PC-3 (cell line): Measurements from ENCODE around the gene CEP83. TPM values are rescaled to one million over a fixed set of nuclear protein-coding genes. Genes with fewer than 3 reads are reported as not detected.

Experiments
- ATAC-seq: fragments of 200-7000 bp; cut with Tn5 transposase; 2 replicates; pipeline ENCODE4 v1.9.1; 2020; ENCODE audit warnings: mild to moderate bottlenecking, moderate library complexity
- BruUV-seq: library from RNA; stranded (reverse); fragments of 400-500 nt; replicated peaks from 2 replicates; lab custom pipeline; 2021; lab: Mats Ljungman, UMichigan
- CTCF ChIA-PET: fragments of 300-600 bp; sonication (Branson Sonifier 250); formaldehyde crosslinking; loops from one replicate; lab custom pipeline; 2022; ENCODE audit warnings: antibody characterized with exemption; lab: Charles Lee
- POLR2A ChIA-PET: fragments of 300-600 bp; sonication (Branson Sonifier 250); formaldehyde crosslinking; loops from one replicate; lab custom pipeline; 2022; ENCODE audit warnings: antibody characterized with exemption; ENCODE audit not compliant: unreplicated experiment; lab: Charles Lee
- DNase-seq: peaks from one replicate; pipeline ENCODE4 v3.0.0-alpha.2; 2015
- H2AFZ ChIP-seq: fragments of 300-600 bp; sonication (generic); 2 replicates; pipeline ENCODE4 v1.6.0; 2016; ENCODE audit warnings: antibody characterized with exemption, low read length
- H3F3A ChIP-seq: fragments of 300-600 bp; sonication (generic); one replicate; pipeline ENCODE4 v1.6.0; 2017; ENCODE audit warnings: antibody characterized with exemption, low read length, control low read depth, mild to moderate bottlenecking; ENCODE audit not compliant: unreplicated experiment
- H3K27ac ChIP-seq: fragments of 300-600 bp; sonication (generic); 2 replicates; pipeline ENCODE4 v1.5.1; 2016; ENCODE audit warnings: mild to moderate bottlenecking, low read length
- H3K27me3 ChIP-seq: fragments of 300-600 bp; sonication (generic); 2 replicates; pipeline ENCODE4 v1.6.1; 2016; ENCODE audit warnings: low read length, mixed read lengths
- H3K36me3 ChIP-seq: fragments of 300-600 bp; sonication (generic); 2 replicates; pipeline ENCODE4 v1.6.1; 2016; ENCODE audit warnings: low read depth, mixed run types, low read length, mixed read lengths
- H3K4me1 ChIP-seq: fragments of 300-600 bp; sonication (generic); 2 replicates; pipeline ENCODE4 v1.5.1; 2016; ENCODE audit warnings: low read length; ENCODE audit not compliant: insufficient read depth
- H3K4me2 ChIP-seq: fragments of 300-600 bp; sonication (generic); 2 replicates; pipeline ENCODE4 v1.6.0; 2016; ENCODE audit warnings: low read length
- H3K4me3 ChIP-seq: fragments of 300-600 bp; sonication (generic); 2 replicates; pipeline ENCODE4 v1.5.1; 2016; ENCODE audit warnings: mild to moderate bottlenecking, low read length, mixed read lengths
- H3K79me2 ChIP-seq: fragments of 300-600 bp; sonication (generic); 2 replicates; pipeline ENCODE4 v1.6.1; 2017; ENCODE audit warnings: low read length, mixed read lengths
- H3K9ac ChIP-seq: fragments of 300-600 bp; sonication (generic); 2 replicates; pipeline ENCODE4 v1.6.0; 2016; ENCODE audit warnings: mild to moderate bottlenecking, low read length
- H3K9me2 ChIP-seq: fragments of 300-600 bp; sonication (generic); replicated peaks from 2 replicates; pipeline ENCODE4 v1.6.1; 2016; ENCODE audit warnings: mixed run types, low read length, mixed read lengths
- H3K9me3 ChIP-seq: fragments of 300-600 bp; sonication (generic); 2 replicates; pipeline ENCODE4 v1.6.1; 2016; ENCODE audit warnings: low read length, mixed read lengths
- H4K20me1 ChIP-seq: fragments of 300-600 bp; sonication (generic); 2 replicates; pipeline ENCODE4 v1.6.1; 2016; ENCODE audit warnings: low read length, mixed read lengths
- EZH2 ChIP-seq: fragments of 300-600 bp; sonication (generic); IDR thresholded peaks from one replicate; pipeline ENCODE4 v1.6.1; 2017; ENCODE audit warnings: antibody characterized with exemption, mild to moderate bottlenecking, low read length; ENCODE audit not compliant: unreplicated experiment
- EZH2phosphoT487 ChIP-seq: fragments of 300-600 bp; sonication (generic); IDR thresholded peaks from 2 replicates; pipeline ENCODE4 v1.6.1; 2018; ENCODE audit warnings: mild to moderate bottlenecking, antibody characterized with exemption, low read length, borderline replicate concordance
- intact Hi-C: fragments of 100-400 bp; cut with micrococcal nuclease; formaldehyde crosslinking; loops from 2 replicates; pipeline ENCODE4 v1.9.0; 2023
- total RNA-seq: library from RNA; depleted of rRNA; stranded (reverse); fragments of >200 nt; gene quantifications from 2 replicates; pipeline ENCODE4 v1.2.3, GENCODE V29; 2014
- TF ChIP-seq, protein P1 (sequence below): fragments of 300-600 bp; sonication (generic); conservative IDR thresholded peaks from 2 replicates; pipeline ENCODE4 v1.5.1; 2017; ENCODE audit warnings: antibody characterized with exemption, low read depth, mild to moderate bottlenecking, low read length

CEP83 gene
- total RNA-seq, 1 experiment from 2014 or later = 11.8 TPM

DNA sequence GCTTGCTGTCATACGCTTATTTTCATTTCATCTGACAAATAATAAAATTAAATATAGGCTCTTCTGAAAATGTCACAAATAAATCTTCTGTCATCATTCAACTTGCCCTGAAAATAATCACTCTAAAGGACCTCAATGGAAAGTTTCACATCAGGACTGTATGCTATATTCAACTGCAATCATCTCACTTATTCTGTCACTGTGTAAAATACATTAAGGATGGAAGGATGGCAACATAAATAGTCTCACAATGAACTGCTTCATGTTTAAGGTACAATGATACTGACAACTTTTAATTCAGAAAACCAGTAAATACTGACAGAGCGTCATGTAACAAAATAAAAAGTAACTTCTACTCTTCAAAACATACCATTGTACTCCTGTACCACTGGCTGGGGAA is 82.1 kb downstream of the CEP83 start:
- Histone ChIP-seq H3K27me3 (no peaks in the 10 kb centered on the region), H2AFZ (no peak overlapping the region), H3K4me3 (no peak overlapping the region), H3K9me2 (no peaks in the 10 kb centered on the region), H3K4me2 (no peak overlapping the region), H3K9me3 (no peaks in the 10 kb centered on the region), H3F3A (no peaks in the 10 kb centered on the region), H3K27ac (no peak overlapping the region), H3K79me2 (no peaks in the 10 kb centered on the region), H3K36me3 (peaks cover 4% of the 10 kb centered on the region; the same call in 1 of the 2 replicates), H3K4me1 (no peaks in the 10 kb centered on the region), H3K9ac (no peak overlapping the region), H4K20me1 (no peaks in the 10 kb centered on the region)
- no peak for DNase-seq
- BruUV-seq = no TSS peak
- ATAC-seq = no peak
- CTCF ChIA-PET = no interaction called here
- intact Hi-C loops = no loop called here
- POLR2A ChIA-PET = no interaction called here
- TF ChIP-seq, protein P1, sequence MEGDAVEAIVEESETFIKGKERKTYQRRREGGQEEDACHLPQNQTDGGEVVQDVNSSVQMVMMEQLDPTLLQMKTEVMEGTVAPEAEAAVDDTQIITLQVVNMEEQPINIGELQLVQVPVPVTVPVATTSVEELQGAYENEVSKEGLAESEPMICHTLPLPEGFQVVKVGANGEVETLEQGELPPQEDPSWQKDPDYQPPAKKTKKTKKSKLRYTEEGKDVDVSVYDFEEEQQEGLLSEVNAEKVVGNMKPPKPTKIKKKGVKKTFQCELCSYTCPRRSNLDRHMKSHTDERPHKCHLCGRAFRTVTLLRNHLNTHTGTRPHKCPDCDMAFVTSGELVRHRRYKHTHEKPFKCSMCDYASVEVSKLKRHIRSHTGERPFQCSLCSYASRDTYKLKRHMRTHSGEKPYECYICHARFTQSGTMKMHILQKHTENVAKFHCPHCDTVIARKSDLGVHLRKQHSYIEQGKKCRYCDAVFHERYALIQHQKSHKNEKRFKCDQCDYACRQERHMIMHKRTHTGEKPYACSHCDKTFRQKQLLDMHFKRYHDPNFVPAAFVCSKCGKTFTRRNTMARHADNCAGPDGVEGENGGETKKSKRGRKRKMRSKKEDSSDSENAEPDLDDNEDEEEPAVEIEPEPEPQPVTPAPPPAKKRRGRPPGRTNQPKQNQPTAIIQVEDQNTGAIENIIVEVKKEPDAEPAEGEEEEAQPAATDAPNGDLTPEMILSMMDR = no peak
- no peak for TF ChIP-seq EZH2
- no peak for TF ChIP-seq EZH2phosphoT487

GRCh38 chr12:94374124-94374523 is 85.5 kb downstream of the CEP83 start:
- no peaks in the 10 kb centered on the region for H3K27me3 ChIP-seq
- H3K36me3 ChIP-seq = peaks cover 4% of the 10 kb centered on the region; the same call in 1 of the 2 replicates
- no peak overlapping the region for H2AFZ ChIP-seq
- H3K4me1 ChIP-seq = no peaks in the 10 kb centered on the region
- no peak for DNase-seq
- no peak overlapping the region for H3K4me3 ChIP-seq
- ChIA-PET POLR2A (no interaction called here), CTCF (no interaction called here)
- H3K79me2 ChIP-seq = no peaks in the 10 kb centered on the region
- H3F3A ChIP-seq = no peaks in the 10 kb centered on the region
- no peaks in the 10 kb centered on the region for H3K9me2 ChIP-seq
- no peak overlapping the region for H3K27ac ChIP-seq
- TF ChIP-seq, protein P1 = no peak
- TF ChIP-seq EZH2 (no peak), EZH2phosphoT487 (no peak)
- no peak overlapping the region for H3K4me2 ChIP-seq
- intact Hi-C loops = no loop called here
- ATAC-seq = no peak
- BruUV-seq = no TSS peak
- H4K20me1 ChIP-seq = no peaks in the 10 kb centered on the region
- H3K9ac ChIP-seq = no peak overlapping the region
- no peaks in the 10 kb centered on the region for H3K9me3 ChIP-seq

DNA sequence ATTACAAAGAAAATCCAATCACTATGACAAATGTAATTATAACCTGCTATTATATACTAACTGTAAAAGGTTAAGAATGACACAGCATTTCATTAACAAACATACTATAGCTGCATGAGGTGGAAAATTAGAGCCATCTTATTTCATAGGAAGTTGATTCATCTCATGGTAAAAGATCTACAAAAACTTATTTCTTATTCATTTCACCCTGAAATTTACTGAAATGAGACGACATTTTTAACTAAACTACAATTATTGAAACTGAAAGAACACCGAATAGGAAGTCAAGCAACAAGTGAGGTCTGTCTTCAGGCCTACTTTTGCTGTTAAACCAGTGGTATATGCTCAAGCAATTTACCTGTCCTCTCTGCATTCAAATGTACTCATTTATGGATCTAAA is 87.2 kb downstream of the CEP83 start:
- DNase-seq (no peak), ATAC-seq (no peak)
- no peaks in the 10 kb centered on the region for H3K27me3 ChIP-seq
- no peaks in the 10 kb centered on the region for H3K36me3 ChIP-seq
- H3K27ac ChIP-seq = no peak overlapping the region
- no TSS peak for BruUV-seq
- CTCF ChIA-PET = no interaction called here
- TF ChIP-seq, protein P1 = no peak
- TF ChIP-seq EZH2phosphoT487 (no peak), EZH2 (no peak)
- POLR2A ChIA-PET = no interaction called here
- intact Hi-C loops = no loop called here
- no peaks in the 10 kb centered on the region for H3K79me2 ChIP-seq
- H3K4me1 ChIP-seq = no peaks in the 10 kb centered on the region
- no peaks in the 10 kb centered on the region for H4K20me1 ChIP-seq
- no peak overlapping the region for H3K4me3 ChIP-seq
- H3F3A ChIP-seq = no peaks in the 10 kb centered on the region
- no peak overlapping the region for H3K4me2 ChIP-seq
- no peak overlapping the region for H3K9ac ChIP-seq
- H3K9me3 ChIP-seq = no peaks in the 10 kb centered on the region
- H2AFZ ChIP-seq = no peak overlapping the region
- H3K9me2 ChIP-seq = no peaks in the 10 kb centered on the region
